Left lobe of liver (tissue), 2 donors: ENCODE results near the gene CDKN1C. TPM values are rescaled to one million over a fixed set of nuclear protein-coding genes. Genes with fewer than 3 reads are reported as not detected.

Source experiments
- ATAC-seq: fragments of 200-7000 bp; cut with Tn5 transposase; one replicate; pipeline ENCODE4 v1.9.1; 2020; ENCODE audit warnings: mild to moderate bottlenecking, moderate library complexity
- DNase-seq: peaks from one replicate; pipeline ENCODE4 v3.0.0-alpha.2; 2020; ENCODE audit warnings: low spot score
- total RNA-seq: library from RNA; stranded (reverse); gene quantifications from one replicate; pipeline ENCODE4 v1.2.1, GENCODE V29; 2021
- donor health status: DM: no; HTN: no; CAD: no; lungs with moderate emphysema.
- donor health status: DM: no; HTN: yes; CAD: no.

Gene CDKN1C
- 8.4 TPM for total RNA-seq

DNA sequence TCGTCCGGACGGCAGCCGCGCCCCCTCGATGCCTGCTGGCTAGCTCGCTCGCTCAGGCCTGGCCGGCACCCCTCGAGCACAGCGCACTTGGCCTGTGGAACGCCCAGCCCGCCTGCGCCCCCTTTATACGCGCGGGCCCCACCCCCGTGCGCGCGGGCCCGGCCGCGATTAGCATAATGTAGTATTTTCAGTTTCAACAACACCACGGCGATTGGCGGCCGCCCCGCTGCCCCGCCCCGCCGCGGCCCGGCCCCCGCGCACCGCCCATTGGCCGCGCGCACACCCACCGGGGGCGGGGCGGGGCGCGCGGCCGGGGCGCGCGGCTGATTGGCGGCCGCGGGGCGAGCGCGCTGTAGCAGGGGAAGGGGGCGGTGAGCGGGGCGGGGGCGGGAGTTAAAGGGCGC is at the start of gene CDKN1C:
TSS of gene CDKN1C (minus strand) at position 98 of the 404 bp plus-strand sequence. CDS start 319 bp downstream, outside the sequence.
- ATAC-seq: peak; percentile 81

DNA sequence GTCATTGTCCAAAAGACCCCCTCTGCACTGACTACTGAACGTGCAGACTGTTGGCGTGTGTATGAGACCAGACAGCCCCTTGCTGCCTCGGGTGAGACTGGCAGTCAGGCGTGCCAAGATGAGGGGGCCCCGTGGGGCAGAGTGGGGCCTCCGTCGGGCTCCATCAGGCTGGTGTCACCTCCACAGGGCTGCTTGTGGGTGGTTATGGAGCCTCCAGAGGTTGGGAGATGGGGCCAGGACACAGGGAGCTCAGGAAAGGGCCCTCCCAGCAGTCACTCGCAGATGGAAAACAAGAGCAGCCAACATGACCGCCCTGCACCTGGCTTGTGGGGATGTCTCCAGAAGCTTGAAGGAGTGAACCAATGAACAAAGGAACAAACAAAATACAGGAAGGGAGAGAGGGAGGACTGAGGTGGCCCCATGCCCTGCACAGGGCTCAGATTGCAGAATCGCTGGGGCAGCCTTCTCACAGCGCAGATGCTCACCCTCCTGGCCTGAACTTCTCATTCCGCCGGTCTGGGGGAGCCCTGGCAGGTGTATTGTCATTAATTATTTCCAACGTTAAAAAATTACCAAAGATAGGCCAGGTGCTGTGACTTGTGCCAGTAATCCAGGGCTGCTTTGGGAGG is 49.1 kb upstream of the CDKN1C start:
- DNase-seq: no peak
- ATAC-seq: no peak

More for the DNA sequence above, at the start of gene CDKN1C:
- DNase-seq: peak; percentile 88

DNA sequence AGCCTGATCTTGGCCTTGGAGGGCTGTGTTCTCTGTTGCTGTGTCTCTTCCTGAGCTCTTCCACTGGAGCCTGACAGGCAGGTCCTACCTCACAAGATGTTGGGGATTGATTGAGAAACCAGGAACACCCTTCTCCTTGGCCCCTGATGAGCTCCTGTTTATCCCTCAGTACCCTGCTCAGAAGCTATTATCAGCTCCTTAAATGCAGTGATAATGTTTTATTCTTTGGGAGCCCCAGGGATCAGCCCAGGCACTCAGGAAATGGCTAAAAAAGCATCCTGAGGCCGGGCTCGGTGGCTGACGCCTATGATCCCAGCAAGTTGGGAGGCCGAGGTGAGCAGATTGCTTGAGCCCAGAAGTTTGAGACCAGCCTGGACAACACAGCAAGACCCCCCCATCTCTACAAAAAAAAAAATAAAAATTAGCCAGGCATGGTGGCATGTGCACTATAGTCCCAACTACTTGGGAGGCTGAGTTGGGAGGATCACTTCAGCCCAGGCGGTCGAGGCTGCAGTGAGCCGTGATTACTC is 48.5 kb upstream of the CDKN1C start:
- DNase-seq (no peak), ATAC-seq (no peak)

DNA sequence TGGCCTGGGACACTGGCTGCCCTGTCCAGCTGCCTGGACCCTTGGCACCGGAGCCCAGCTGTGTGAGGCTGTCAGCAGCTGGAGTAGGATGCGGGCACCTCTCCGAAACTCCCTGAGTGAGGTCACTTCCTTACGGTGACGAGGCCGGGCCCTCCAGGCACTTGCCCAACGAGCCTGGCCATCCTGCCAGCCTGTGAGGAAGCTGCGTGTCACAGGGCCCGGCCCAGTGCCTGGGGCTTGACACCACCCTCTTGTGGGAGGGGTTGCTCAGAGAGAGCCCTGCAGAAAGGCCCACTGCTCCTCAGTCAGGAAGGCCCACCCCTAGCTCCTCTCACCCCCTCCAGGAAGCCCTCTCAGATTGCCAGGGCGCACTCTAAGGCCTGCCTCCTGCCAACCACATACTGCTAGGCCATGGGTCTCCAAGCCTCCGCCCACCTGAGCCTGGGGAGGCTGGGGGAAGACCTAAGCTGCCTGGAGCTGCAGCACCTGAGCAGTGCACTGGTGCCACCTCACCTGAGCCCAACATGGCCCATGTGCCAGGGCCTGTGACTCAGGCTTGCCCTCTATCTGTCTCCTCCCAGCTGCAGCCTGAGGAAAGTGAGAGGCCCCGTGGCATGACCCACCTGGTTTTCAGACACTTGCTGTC is 47.9 kb upstream of the CDKN1C start:
- ATAC-seq (no peak), DNase-seq (no peak)

DNA sequence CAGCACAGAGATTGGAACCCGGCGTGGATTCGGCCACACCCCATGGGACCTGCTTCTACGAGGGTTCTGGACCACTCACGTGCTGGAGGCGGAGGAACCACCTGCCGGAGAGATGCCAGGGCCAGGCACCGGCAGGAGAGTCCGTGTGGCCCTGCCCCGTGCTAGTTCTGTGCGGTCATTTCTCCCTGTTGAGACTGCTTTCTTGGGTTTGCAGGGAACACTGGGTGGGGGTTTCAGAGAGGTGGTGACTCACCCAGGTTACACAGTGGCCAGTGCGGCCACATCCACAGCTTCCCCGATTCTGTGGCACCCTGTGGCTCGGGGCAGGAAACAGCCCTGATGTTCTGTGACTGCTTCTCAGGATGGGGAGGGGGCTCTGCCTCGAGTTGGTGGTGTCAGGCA is 47.3 kb upstream of the CDKN1C start:
- no peak for DNase-seq
- ATAC-seq: no peak

DNA sequence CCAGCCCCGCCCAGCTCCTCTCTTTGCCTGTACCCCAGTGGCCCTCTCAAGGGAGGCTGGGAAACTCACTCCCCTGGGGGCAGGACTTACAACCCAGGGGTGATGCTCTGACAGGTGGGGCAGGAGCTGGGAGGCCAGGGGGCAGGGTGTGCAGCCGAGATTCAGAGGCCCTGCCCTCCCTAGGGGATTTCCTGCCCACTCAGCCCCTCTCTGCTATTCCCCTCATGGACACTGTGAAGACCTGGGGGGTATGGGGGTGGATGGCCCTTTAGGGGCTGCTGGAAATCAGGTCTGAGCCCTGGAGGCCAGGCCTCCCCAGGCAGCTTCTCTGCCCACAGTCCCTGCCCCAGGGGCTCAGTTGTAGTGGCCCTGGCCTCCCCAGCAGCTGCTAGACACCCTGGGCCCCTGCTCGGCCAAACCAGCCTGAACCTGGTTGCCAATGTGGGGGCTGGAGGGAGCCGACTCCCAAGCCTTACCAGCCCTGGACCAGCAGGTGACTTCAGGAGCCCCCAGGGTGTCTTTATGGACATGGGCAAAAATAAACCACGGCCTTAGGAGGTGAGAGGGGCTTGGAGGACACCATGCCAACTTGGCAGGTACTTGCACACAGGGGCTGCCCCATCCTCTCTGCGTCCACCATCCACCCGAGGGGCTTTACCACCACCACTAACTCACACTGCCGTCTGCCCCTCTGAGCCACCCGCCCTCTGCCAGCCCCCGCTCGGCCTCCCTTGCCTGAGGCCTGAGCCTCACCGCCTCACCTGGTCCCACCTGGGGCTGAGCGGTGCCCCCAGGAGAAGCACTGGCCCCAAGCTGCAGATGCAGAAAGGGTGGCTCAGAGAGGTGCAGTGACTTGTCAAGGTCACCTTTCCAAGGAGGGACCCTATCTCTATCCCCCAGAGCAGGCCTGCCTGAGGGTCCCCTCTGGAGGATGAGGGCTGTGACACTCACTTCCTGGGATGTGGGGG is 46.5 kb upstream of the CDKN1C start:
- DNase-seq: no peak
- ATAC-seq: no peak

DNA sequence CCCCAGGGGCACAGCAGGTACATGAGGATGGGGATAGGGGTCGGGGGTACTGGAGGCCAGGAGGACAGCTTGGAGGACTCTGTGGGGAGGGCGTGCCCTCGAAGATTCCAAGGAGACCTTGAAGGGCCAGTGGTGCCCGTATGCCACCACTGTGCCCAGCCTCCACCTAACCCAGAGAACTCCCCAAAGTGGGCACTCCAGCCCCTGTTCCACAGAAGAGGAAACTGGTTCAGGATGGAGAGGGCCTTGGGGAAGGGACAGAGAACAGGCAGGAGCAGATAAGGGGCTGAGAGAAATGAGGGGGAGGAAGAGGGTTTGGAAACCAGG is 45.8 kb upstream of the CDKN1C start:
- no peak for ATAC-seq
- DNase-seq: no peak

DNA sequence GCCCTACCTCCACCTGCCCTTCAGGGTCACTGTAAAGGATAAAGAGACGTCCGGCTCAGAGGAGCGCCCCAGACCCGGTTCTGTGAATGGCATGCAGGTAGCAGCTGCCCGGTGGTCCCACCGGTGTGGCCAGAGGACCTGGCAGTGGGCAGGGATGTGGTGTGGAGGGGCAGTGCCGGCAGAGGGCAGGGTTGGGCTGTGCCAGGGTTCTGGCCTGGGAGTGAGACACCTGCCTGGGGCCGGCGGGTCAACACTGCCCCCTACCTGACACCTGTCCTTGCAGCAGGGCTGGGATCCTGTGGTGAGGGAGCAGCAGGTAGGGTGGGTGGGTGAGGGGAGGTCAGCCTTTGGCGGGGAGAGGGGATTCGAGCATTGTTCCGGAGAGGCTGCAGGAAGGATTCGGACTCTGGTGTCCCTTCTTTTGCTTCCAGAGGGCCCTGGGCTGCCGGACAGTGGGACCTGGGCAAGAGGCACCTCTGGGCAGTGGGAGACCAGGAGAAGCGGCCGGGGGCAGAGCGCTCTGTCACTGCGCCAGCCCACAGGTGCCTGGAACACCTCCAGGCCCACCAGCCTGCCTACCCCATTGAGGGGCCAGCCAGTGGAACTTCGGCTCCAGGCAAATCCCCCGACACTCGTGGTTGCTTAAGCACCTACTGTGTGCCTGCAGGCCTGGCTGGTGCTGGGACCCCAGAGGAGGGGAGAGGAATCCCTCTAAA is 45.3 kb upstream of the CDKN1C start:
- DNase-seq (peak; percentile 87), ATAC-seq (peak; percentile 85)

DNA sequence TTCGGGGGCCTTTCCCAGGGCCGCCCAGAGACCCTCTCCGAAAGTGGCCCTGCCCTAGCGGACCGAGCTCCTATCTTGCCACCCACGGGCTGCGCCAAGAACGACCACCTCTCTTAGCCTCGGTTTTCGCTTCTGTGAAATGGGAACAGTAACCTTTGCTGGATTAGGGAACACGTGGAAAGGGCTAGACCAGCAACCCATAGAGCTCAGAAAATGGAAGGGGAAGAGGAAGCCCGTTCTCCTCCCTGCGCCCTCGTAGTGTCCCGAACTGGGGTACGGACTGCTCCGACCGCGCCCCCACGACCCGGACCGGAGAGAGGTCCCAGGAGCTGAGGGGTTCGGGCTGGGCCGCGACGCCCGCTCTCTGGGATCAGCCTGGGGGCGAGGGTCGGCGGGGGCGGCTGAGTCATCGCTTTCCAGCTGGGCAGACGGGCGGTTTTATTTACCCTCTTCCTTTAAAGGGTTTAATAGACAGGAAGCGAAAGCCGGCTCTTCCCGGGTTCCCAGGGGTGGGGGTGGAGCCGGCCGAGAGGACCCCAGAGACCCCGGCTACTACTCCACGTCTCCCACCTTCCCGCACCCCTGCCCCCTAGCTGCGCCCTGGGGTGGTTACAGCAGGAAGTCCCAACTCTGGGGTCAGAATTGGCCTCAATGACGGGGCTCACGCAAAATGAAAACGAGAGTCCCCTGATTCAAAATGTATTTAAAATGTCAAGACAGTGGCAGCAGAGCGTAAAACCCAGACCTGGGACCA is 44.6 kb upstream of the CDKN1C start:
- DNase-seq: no peak
- ATAC-seq: peak; percentile 5

DNA sequence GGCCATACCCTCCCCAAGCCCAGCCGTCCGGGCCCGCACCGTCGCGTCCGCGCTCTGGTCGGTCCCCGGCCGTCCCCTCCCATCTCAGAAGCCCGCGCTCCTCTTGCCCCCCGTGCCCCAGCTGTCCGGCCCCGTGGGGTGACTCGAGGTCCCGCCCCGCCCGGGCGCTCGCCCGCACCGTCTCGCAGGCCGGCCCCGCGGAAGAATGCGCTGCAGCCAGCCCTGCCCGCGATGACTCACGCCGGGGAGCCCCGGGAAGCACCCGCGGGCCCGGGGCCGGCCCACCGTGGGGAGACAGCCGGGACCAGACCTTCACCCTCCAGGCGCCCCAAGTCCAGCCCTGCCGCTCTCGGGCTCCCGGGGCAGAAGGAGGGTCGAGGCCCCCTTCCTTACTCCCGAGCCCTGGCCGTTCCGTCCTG is 44.0 kb upstream of the CDKN1C start:
- no peak for DNase-seq
- ATAC-seq: peak; percentile 7

DNA sequence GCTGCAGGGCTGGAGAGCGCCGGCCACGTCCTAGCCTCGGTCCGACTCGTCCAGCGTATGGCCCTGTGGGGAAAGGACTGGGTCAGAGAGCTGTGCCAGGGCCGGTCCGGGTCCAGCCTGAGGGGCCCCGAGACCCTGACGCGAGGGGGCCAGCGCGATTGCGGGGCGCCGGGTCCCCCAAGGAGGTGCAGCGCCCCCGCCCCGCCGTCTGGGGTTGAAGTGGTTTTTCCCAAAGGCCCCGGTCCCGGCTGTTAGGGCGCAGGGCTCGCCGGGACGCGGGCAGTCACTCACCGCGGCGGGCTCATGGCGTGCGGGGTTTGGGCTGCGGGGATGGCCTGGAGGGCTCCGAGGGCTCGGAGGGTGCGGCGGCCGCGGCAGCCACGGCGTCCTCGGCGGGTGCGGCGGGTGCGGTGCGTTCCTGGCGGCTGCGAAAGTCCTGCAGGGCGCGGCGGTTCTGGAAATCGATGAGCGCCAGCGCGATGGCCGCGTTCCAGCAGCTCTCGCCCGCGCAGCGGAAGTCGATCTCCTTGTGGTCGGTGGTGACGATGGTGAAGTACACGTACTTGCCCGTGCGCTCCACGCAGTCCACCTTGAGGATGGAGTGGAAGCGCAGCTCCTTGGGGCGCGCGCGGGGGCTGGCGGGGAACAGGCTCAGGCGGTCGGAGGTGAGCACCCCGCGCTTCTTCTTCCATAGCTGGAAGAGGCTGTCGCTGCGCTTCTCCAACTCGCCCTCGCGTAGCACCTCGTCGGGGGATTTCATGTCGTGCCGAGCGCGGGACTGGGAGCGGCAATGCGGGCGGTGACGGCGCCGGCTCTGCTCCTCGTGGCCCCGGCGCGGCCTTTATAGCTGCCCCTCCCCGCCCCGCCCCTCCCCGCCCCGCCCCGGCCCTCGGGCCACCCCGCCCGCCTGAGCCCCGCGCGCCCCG is 43.3 kb upstream of the CDKN1C start, which contains the start of gene PHLDA2:
TSS of gene PHLDA2 (minus strand) at position 816 of the 926 bp plus-strand sequence. CDS start at position 760, 56 bp downstream.
- DNase-seq: peak; percentile 72

DNA sequence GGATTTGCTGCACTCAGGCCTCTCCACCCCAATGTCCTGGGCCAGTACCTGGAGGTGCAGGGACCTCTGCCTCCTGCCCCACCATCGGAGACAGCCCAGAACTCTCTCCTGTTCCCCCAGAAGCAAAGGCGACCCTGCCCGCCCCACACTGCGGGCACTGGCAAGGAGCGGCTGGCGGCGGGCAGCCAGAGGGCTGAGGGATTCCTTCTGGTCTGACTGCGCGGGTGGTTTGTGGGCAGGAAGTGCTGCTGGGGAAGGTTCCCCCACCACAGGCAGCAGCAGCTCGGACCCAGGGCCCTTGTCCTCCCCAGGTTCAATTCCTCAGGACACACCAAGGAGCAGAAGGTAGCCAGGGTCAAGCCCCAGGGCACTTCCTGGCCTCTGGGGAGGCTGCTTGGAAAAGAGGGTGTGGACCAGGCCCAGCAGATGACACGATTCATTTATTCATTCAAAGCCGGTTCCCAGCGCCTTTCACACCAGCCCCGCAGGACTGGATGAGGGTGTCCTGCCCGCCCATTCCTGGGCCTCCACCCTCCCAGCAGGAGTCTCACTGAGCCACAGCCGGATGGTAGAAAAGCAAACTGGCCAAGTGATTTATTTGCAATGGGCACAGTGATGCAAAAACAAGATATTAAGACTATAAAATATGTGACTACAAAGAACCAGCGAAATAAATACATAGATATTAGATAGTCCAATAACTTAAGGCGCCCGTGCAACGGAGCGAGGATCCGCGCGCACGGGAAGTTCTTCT is 42.5 kb upstream of the CDKN1C start:
- DNase-seq: no peak
- ATAC-seq: no peak

More for the DNA sequence above, 43.3 kb upstream of the CDKN1C start, which contains the start of gene PHLDA2:
- ATAC-seq: peak; percentile 49

DNA sequence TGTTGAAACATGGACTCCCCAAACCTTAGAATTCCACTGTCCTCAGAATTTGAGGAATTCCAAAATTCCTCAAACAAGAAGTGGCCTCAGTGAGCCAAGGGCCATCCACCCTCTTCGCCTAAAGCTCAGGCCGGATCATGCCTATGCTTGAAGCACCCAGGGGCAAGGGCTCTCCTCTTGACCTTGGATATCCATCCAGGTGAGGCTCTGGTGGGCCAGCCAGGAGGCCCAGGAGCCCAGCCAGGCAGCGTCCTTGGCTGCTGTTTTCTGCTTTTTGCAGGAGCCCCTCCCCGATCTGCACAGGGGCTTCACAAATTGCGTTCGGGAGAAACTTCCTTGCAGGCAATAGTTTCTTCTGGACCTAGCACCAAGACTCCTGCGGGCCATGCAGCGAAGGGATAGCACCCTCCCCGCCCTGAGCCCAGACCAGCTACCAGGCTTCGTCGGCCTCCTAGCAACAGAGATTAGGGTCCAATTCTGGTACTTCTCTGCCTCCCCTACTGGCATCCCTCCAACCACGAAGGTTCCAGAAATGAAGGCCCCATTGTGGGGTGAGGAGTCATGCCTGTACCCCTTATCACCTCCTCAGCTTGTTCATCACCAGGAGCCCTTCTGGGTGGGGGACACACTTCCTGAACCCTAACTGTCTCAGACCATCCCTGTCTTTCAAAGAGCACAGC is 41.7 kb upstream of the CDKN1C start:
- DNase-seq (no peak), ATAC-seq (no peak)

DNA sequence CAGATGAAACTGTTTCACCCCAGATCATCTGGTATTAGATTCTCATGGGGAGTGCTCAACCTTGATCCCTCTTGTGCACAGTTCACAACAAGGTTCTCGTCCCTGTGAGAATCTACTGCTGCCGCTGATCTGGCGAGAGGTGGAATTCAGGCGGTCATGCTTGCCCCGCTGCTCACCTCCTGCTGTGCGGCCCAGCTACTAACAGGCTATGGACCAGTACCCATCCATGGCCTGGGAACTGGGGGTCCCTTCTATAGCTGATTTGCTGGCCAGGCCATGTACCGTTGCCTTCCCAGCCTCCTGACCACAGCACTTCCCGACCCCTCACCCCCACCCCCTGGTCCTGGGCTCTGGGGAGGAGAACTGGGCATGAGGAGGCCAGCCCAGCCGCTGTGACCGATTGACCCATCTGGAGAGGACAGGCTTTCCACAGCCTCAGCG is 41.1 kb upstream of the CDKN1C start:
- ATAC-seq (no peak), DNase-seq (no peak)

DNA sequence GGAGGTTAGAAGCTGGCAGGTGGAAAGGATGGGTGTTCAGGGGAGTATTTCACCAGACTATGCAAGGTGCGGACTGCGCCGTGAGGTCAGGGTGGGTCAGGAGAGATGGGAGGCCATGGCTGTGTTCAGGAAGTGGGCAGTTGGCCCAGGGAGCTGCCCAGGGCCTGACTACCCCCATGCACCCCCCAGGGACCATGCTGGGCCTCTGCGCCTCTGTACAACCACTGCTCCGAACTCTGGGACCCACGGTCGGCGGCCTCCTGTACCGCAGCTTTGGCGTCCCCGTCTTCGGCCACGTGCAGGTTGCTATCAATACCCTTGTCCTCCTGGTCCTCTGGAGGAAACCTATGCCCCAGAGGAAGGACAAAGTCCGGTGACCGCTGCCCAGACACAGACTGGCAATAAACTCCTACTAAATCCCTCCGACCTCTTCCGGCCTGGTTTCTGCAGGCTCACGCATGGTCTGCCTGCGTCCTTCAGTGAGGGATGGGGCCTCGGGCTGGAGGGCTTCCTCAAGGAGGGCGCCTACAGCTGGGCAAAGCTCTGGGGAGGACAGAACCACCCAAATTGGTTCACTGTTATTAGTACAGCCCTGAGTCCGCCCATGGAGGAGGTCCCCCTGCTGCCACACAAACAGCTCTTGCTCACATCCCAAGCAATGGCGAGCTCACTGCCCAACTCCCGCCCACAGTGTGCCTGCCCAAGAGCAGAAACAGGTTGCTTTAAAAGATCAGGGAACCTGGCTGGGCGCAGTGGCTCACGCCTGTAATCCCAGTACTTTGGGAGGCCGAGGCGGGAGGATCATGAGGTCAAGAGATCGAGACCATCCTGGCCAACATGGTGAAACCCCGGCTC is 39.5 kb upstream of the CDKN1C start:
- DNase-seq: no peak
- peak; percentile 5 for ATAC-seq

DNA sequence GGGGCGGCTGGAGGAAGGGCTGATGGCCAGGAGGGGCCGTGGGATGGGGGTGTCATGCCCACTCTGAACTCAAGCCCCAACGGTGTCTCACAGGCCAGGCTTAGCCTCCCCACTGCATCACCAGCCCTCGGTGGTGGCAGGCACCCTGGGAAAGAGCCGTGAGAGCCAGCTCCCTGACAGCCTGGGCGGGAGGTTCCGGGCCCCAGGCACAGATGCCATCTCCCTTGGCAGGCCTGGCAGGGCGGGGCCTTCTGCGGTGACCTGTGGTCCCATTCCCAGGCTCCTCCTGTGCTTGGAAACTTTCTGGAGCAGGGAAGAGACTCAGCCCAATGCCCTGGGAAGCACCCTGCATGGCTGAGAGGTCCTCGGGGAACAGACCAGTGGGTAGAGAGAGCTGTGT is 38.8 kb upstream of the CDKN1C start:
- ATAC-seq (peak; percentile 14), DNase-seq (no peak)
